Fibroblast of mammary gland (primary cell): ENCODE results near the gene ADCY2.

Source experiments
- DNase-seq: peaks from one replicate; pipeline ENCODE4 v3.0.0-alpha.2; 2010; ENCODE audit warnings: low read depth
- H3K4me3 ChIP-seq: 2 replicates; pipeline ENCODE4 v1.5.1; 2011; ENCODE audit warnings: low read depth, mild to moderate bottlenecking, low read length, moderate library complexity; ENCODE audit not compliant: control insufficient read depth
- CTCF ChIP-seq: conservative IDR thresholded peaks from 2 replicates; pipeline ENCODE4 v1.5.1; 2011; ENCODE audit warnings: low read depth, low read length, inconsistent platforms; ENCODE audit not compliant: control insufficient read depth, insufficient read depth

ADCY2 gene

GRCh38 chr5:7586480-7586879, 190.5 kb downstream of the ADCY2 start:
- no peak for TF ChIP-seq CTCF
- no peak overlapping the region for H3K4me3 ChIP-seq
- no peak for DNase-seq

- no peak for TF ChIP-seq CTCF
- no peak for DNase-seq
- H3K4me3 ChIP-seq: no peak overlapping the region
Observed at GRCh38 chr5:7589800-7590199, 193.9 kb downstream of the ADCY2 start.

GRCh38 chr5:7592910-7593309, 197.0 kb downstream of the ADCY2 start:
- peak; percentile 22 for TF ChIP-seq CTCF
- no peak for DNase-seq
- no peak overlapping the region for H3K4me3 ChIP-seq

- DNase-seq: no peak
- TF ChIP-seq CTCF: no peak
- H3K4me3 ChIP-seq: no peak overlapping the region
Observed at GRCh38 chr5:7597059-7597642, 201.2 kb downstream of the ADCY2 start.

- TF ChIP-seq CTCF: no peak
- no peak for DNase-seq
Observed at GRCh38 chr5:7606840-7607465, 211.0 kb downstream of the ADCY2 start.

GRCh38 chr5:7608772-7609171, 212.8 kb downstream of the ADCY2 start:
- no peak for DNase-seq
- no peak overlapping the region for H3K4me3 ChIP-seq
- TF ChIP-seq CTCF: no peak

More at GRCh38 chr5:7606840-7607465, 211.0 kb downstream of the ADCY2 start:
- H3K4me3 ChIP-seq: no peak overlapping the region

GRCh38 chr5:7609726-7610125, 213.8 kb downstream of the ADCY2 start:
- no peak overlapping the region for H3K4me3 ChIP-seq
- TF ChIP-seq CTCF: no peak
- no peak for DNase-seq
